ENCODE measurements around the gene GPC6. TPM values are rescaled to one million over a fixed set of nuclear protein-coding genes. Genes with fewer than 3 reads are reported as not detected.

GPC6 gene
- total and polyA plus RNA-seq, 2 donors (not counting 1 experiment from before 2014, with no cell fraction given): not detected

GRCh38 chr13:94093652-94094315 is 867.2 kb downstream of the GPC6 start:
- Mint-ChIP-seq H3K27ac (no peak overlapping the region), H3K27me3 (no peaks in the 10 kb centered on the region), H3K4me1 (no peaks in the 10 kb centered on the region), H3K4me3 (no peak overlapping the region), H3K9me3 (ENCODE audit: insufficient read depth) (peaks cover 3% of the 10 kb centered on the region)
- 88% methylated on average over 1 of the region's 2 CpGs for WGBS (ENCODE audit: insufficient coverage)
- Histone ChIP-seq H3K4me3 (ENCODE audit: control extremely low read depth in 1 of 5, extremely low read depth in 1 of 5, insufficient read depth in 1 of 5, low read depth in 2 of 5, low read length in 4 of 5) (no peak overlapping the region), H3K27ac (ENCODE audit: low read length in 2 of 2) (no peak overlapping the region), H2AFZ (ENCODE audit: insufficient read depth, low read depth, low read length, poor library complexity, severe bottlenecking) (no peak overlapping the region), H3K36me3 (replicated peaks in 1 of 2; ENCODE audit: control extremely low read depth in 1 of 2, control insufficient read depth in 1 of 2, extremely low read depth in 1 of 2, insufficient read depth in 2 of 2, low read length in 1 of 2) (no peaks in the 10 kb centered on the region), H3K27me3 (replicated peaks in 1 of 4; ENCODE audit: control extremely low read depth in 1 of 4, control insufficient read depth in 3 of 4, insufficient read depth in 4 of 4, low read length in 3 of 4) (no peaks in the 10 kb centered on the region), H3K4me1 (ENCODE audit: control insufficient read depth in 2 of 2, insufficient read depth in 2 of 2, low read length in 2 of 2) (no peaks in the 10 kb centered on the region), H3K9ac (ENCODE audit: low read length) (no peak overlapping the region), H4K20me1 (ENCODE audit: control insufficient read depth, insufficient read depth, low read length, poor library complexity, severe bottlenecking) (no peaks in the 10 kb centered on the region), H3K9me3 (ENCODE audit: control extremely low read depth in 1 of 3, control insufficient read depth in 2 of 3, insufficient read depth in 1 of 3, low read length in 2 of 3) (no peaks in the 10 kb centered on the region), H3K4me2 (replicated peaks; ENCODE audit: low read depth, low read length, poor library complexity, severe bottlenecking) (no peak overlapping the region), H3K79me2 (ENCODE audit: control insufficient read depth, insufficient read depth, low read length) (no peaks in the 10 kb centered on the region)
- CTCF ChIA-PET: no interaction called here
- intact Hi-C loops (cut with micrococcal nuclease): no loop called here
- POLR2A ChIA-PET: no interaction called here
- ATAC-seq (ENCODE audit: low read depth): no peak
- no peak for DNase-seq
- TF ChIP-seq CTCF (IDR thresholded peaks at IDR 0.05) (no peak), EZH2 (IDR thresholded peaks at IDR 0.05; ENCODE audit: borderline replicate concordance, insufficient read depth, low read depth, low read length, poor library complexity, severe bottlenecking) (no peak)

- ATAC-seq (ENCODE audit: low read depth) (no peak), DNase-seq (no peak)
- H4K20me1 ChIP-seq (ENCODE audit: control insufficient read depth, insufficient read depth, low read length, poor library complexity, severe bottlenecking): no peaks in the 10 kb centered on the region
- Mint-ChIP-seq H3K4me1 (no peaks in the 10 kb centered on the region), H3K9me3 (ENCODE audit: insufficient read depth) (no peaks in the 10 kb centered on the region), H3K27me3 (no peaks in the 10 kb centered on the region), H3K4me3 (no peak overlapping the region), H3K27ac (no peak overlapping the region)
- no peaks in the 10 kb centered on the region for H3K4me1 ChIP-seq (ENCODE audit: control insufficient read depth in 2 of 2, insufficient read depth in 2 of 2, low read length in 2 of 2)
- H3K27me3 ChIP-seq (replicated peaks in 1 of 4; ENCODE audit: control extremely low read depth in 1 of 4, control insufficient read depth in 3 of 4, insufficient read depth in 4 of 4, low read length in 3 of 4): no peaks in the 10 kb centered on the region
- no peak overlapping the region for H3K9ac ChIP-seq (ENCODE audit: low read length)
- no peaks in the 10 kb centered on the region for H3K36me3 ChIP-seq (replicated peaks in 1 of 2; ENCODE audit: control extremely low read depth in 1 of 2, control insufficient read depth in 1 of 2, extremely low read depth in 1 of 2, insufficient read depth in 2 of 2, low read length in 1 of 2)
- no peak overlapping the region for H3K4me3 ChIP-seq (ENCODE audit: control extremely low read depth in 1 of 5, extremely low read depth in 1 of 5, insufficient read depth in 1 of 5, low read depth in 2 of 5, low read length in 4 of 5)
- no peaks in the 10 kb centered on the region for H3K79me2 ChIP-seq (ENCODE audit: control insufficient read depth, insufficient read depth, low read length)
- 93% methylated on average over 2 of the region's 2 CpGs for WGBS (ENCODE audit: insufficient coverage)
- H2AFZ ChIP-seq (ENCODE audit: insufficient read depth, low read depth, low read length, poor library complexity, severe bottlenecking): no peak overlapping the region
- peaks cover 0 to 1% (median 0%) of the 10 kb centered on the region in 3 donors for H3K9me3 ChIP-seq (ENCODE audit: control extremely low read depth in 1 of 3, control insufficient read depth in 2 of 3, insufficient read depth in 1 of 3, low read length in 2 of 3)
- H3K4me2 ChIP-seq (replicated peaks; ENCODE audit: low read depth, low read length, poor library complexity, severe bottlenecking): no peak overlapping the region
- ChIA-PET CTCF (no interaction called here), POLR2A (no interaction called here)
- H3K27ac ChIP-seq (ENCODE audit: low read length in 2 of 2): no peak overlapping the region
- no peak for TF ChIP-seq EZH2 (IDR thresholded peaks at IDR 0.05; ENCODE audit: borderline replicate concordance, insufficient read depth, low read depth, low read length, poor library complexity, severe bottlenecking)
- no peak for TF ChIP-seq CTCF (IDR thresholded peaks at IDR 0.05)
- intact Hi-C loops (cut with micrococcal nuclease): no loop called here
These were observed 883.2 kb downstream of the GPC6 start for GRCh38 chr13:94109715-94110374.

Measured in B cell (primary cell).